HG03159 (cell line): ENCODE data around the gene CACNA2D1.

Source experiments
- ATAC-seq: cut with Tn5 transposase; IDR thresholded peaks from one replicate; pipeline ENCODE4 v1.9.1; 2021; ENCODE audit warnings: mild to moderate bottlenecking, moderate library complexity; ENCODE audit not compliant: unreplicated experiment

CACNA2D1 gene

DNA sequence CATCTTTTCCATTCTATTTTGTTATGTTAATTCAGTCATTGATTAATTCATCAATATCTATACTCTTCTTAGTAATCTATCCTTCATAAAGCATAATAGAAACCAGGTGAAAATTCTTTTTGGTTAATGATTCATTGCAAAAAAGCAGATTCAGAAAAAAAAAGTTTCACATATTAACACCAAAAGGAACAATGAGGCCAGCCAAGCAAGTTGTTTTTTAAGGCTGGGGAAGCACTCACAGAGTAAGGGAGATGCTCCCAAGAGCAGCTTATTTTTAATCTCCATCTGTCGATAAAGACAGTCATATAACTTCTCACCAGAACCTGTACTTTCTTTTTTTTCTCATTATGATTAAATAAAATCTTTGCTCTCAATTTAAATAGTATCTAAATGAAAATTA is 95.8 kb downstream of the CACNA2D1 start:
- no peak for ATAC-seq

DNA sequence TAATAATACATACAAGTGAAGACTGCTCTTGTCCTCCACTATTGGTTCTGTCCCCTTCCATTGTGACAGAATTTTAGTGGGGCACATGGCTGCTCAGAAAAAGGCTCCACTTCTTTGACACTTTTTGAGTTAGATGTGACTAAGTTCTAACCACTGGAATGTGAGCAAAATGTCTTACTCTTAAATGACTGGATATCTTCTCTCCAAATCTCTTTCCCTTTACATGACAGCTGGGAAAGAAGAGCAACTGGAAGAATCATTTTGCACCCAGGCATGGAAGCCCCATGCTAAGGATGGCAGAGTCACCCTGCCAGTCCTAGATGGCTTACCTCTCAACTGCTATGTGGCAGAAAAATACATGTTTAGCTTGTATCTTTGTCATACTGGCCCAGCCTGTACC is 97.7 kb downstream of the CACNA2D1 start:
- ATAC-seq, result no peak

DNA sequence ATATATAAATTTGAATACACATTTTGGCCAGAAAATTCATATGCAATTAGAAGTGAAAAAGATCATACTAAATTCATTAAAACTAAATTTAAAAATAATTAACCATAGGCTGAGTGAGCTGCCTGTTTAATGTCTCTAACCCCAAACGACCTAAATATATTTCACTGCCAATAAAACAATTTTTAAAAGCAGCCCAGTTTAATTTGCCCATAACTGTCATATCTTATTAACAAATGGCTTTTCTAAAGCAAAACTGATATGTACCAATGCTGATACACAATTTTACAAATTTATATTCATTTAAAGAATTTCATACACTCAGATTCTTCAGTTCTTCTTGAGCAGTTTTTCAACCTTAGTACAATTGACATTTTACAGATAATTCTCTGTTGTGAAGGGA is 99.9 kb downstream of the CACNA2D1 start:
- no peak for ATAC-seq

DNA sequence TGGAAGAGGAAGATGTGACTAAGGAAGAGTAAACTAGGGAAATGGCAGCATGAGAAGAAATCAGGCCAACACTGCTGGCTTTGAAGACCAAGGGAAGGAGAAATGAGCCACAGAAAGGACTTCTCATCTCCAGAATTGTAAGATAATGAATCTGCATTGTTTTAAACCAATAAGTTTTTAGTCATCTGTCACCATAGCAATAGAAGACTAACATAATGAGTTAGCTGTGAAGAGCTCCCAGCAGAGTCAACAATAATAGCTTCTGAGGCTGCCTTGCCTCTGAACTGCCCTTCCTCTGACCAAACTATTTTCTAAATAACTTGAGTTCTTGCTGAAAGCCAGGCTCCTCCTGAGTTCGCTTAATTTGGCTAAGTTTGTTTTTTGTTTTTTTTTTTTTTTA is 103.6 kb downstream of the CACNA2D1 start:
- no peak for ATAC-seq

DNA sequence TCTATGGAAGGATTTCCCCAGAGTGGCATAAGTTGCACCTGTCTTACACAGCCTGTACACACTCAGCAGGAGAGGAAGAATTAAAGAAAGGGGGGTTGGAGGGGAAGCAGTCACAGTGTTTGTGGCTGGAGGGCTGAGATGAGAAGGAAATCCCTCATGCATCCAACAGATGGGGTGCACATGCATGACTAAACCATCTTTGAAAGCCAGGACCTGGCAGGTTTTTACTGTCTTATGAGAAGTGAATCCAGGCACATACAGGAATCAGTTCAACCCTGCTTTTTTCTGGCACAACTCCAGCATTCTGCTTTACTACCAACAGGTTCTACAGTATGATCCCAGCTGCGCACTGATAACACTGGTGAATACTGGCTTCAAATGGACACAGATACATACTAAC is 107.7 kb downstream of the CACNA2D1 start:
- ATAC-seq, result no peak

DNA sequence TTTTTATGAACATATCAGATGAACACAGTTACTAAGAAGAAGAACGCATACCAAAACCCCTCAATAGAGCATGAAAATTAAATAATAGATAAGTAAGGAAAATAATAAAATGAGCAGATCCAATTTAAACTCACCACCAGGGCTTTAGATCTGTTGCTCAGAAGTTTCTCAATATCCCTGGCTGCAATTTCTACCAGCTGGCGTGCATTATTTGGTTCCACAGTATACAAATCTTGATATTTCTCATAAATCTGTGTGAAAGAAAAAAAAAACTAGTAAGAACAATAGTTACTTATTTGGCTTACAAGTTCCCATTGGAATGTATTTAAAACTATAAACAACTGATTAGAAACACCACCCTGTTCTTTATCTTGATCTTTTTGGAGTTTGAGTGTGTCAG is 108.6 kb downstream of the CACNA2D1 start:
- ATAC-seq, result no peak

DNA sequence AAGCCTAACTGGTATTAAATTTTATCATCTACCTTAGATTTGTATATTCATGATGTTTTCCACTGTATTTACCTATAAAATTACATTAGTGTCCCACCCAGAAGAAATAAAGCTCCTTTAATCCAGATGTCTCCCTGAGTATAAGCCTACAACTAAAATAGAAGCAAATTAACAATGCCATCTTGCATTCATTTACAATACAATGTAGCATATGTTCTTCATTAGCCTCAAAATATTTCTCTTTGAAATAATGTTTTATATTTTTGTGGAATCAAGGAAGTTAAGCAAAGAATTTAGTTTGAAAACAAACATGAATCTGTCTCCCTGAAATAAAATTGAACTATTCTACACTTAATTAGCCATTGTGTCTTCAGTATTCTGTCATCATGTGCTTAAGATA is 112.3 kb downstream of the CACNA2D1 start:
- ATAC-seq, result no peak

DNA sequence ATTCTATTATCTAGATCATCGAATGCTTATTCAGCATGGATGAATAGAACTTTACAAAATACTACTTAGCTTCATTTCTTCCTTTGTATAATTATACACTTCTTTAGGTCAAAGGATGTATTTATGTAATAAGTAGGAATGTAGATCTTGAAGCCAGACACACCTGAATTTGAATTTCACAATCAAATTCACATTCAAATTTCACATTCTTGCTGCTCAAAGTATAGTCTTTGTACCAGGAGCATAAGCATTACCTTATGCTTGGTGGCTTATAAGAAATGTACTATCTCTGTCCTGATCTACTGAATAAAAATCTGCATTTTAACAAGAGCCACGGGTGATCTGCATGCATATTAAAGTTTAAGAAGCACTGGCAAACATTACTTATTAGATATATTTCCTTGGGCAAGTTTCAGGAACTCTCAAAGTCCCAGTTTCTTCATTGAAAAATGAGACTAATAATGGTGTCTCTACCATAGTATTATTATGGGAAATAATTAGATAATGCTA is 112.8 kb downstream of the CACNA2D1 start:
- ATAC-seq, result no peak

DNA sequence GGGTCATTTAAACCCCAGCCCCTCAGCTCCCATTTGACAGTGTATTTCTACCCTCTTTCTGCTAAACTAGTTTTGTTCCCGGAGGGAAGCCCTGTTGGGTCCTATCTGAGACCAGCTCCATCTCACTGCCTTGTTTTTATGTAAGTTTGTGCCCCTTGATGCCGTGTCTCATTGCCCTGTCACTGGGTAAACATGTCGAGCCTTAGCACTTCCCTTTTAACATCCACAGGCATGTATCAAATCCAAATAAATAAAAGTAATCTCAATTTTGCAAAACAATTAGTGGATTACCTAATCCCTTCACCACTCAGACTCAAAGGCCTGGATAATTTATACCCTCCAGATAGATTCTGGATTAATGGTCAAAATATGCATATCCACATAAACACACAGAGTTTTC is 115.7 kb downstream of the CACNA2D1 start:
- no peak for ATAC-seq

DNA sequence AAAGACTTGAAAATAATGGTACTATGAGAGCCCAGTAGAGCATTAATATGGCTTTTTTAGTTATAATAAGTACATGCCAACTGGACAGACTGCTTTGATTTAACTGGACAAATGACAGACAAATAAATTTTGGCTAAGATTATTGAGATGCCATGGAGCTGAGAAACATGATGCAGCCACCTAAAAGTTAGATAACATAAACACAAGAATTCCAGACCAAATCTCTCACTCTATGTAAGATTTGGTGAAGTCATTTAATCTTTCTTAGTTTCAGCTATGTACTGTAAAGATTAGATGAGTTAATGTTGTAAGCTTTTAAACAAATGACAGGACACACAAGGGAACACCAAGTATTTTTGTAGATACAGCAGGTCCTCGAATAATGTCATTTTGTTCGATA is 118.2 kb downstream of the CACNA2D1 start:
- ATAC-seq, result no peak

DNA sequence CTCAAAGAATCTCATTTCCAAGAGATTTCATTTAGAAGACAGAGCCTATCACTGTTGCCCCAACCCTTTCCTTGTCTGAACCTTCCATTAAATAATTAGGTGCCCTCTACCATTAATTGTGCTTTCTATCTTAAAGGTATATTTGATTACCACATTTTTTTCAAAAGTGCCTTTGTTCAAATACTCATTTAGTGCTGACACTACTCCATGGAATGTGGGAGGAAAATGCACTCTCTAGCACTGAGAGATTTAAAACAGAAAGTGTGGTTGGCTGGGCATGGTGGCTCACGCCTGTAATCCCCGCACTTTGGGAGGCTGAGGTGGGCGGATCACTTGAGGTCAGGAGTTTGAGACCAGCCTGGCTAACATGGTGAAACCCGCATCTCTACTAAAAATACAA is 119.8 kb downstream of the CACNA2D1 start:
- ATAC-seq, result no peak

DNA sequence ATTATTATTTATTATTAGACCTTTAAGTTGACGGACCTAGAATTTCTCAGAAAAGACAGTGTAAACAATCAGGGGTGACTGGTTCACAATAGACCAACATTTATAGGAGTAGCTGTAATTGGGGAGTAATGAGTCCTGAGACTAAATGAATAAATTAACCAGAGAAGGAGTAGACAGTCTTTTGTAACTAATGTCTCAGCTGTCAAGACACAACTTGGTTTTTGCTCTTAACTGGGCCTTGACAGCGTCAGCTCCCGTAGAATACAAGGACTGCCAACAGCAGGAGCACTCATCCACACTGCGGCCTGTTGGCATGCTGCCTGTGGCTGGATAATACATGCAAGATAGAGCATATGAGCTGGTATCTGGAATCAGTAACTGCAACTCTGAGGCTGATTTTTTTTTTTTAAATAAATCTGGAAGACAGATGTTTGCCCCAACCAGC is 123.9 kb downstream of the CACNA2D1 start:
- ATAC-seq, result no peak

DNA sequence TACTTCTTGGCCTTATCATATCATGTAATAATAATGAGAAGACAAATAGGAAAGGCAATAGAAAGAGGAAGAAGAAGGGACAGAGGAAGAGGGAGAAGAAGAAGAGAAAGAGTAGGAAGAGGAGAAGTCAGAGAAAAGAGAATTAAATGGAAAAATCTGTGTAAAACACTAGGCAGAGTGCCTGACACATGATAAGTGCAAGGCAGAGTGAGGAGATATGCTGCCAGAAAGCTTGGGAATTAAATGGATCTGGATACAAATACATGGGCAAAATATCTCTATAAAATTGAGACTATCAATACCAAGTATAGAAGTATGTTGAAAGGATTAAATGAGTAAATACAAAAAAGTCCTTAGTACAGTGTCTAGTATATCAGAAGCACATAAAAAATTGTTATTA is 124.8 kb downstream of the CACNA2D1 start:
- ATAC-seq, result no peak

DNA sequence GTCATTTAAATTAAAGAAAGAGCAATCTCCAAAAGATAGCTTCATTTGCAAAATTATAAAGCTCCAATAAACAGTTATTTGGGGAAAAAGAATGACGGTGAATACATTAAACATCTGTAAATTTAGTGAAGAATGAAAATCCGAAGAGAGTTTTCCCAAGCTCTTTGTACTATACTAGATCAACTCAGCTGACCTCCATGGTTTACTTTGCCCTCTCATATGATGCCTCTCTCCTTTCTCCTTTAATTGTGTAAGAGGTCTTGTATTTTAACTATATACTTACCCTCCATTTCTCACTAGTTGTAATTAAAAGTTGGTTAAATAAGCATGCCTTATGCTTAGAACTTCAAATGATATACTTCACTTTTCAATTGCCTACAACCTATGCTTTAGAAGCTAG is 125.8 kb downstream of the CACNA2D1 start:
- ATAC-seq, result no peak

DNA sequence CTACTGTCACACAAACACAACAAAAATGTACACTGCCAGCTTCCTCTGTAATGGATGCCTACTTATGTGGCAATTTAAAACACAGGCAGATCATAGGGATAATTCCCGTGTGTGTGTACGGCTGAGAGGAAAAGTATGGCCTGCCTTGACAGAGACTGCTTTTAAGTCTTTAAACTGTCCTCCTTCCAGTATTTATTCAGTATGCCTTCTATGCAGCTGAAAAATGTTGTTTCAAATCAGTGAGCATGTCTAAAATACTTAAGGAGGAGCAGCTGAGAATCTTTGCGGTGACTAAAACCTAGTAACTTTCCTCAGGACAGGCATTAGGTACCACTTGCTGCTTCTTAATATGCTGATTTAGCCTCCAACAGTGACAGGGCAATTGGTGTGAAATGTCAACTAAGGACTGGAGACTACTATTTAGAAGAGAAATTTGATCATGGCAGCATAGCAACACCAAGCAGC is 126.3 kb downstream of the CACNA2D1 start:
- ATAC-seq, result no peak

DNA sequence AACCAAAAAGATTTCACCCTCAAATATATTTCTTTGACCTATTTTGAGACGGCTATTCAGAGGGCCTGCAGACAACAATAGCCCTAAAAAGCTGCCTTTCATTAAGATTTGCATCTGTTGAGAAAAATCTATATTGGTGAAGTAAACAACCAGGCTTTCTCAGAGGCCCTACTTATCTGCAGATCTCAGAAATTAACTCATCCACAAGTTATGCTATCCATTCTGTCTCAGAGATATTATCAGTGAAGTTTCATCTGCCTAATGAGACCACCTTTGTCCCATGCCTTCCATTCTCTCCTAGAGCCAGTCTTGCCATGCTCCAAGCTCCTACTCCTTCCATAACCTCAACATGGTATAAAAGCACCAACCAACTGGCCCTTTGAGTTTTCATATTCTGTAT is 130.3 kb downstream of the CACNA2D1 start:
- ATAC-seq, result no peak

DNA sequence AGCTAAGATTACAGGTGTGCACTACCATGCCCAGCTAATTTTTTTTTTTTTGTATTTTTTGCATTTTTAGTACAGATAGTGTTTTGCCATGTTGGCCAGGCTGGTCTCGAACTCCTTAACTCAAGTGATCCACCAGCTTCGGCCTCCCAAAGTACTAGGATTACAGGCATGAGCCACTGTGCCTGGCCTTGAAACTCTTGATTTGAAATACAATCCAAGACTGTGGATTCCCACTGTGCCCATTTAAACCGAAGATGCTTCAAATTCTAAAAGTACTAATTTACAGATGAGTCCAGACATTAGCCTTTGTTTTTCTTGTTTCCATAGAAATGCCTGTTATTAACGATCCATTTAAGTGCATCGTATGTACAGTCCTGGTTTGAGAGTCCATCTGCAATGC is 130.9 kb downstream of the CACNA2D1 start:
- ATAC-seq, result no peak

DNA sequence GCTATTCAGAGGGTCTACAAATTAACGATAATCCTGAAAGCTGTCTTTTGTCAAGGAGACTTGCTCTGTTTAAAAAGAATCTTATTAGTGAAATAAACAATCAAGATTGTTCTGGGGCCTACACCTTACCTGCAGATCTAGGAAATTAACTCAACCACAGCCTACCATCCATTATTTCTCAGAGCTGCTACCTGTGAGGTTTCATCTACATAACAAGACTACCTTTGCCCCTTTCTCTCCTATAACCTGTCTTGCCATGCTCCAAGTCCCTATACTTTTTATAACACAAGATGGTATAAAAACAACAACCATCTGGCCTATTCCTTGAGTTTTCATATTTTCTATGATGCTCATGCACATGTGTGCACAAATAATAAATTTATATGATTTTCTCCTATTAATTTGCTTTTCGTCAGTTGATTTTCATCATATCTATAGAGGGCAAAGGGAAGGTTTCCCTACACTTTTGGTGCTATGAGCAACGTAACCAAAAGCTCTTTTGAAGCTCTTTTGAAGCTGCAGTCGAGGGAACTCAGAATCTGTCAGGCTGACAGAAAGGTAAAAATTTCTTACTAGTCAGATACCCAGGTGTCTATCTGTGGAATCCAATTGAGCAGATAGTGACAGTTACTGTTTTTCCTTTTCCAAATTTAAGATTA is 138.1 kb downstream of the CACNA2D1 start:
- ATAC-seq, result no peak

DNA sequence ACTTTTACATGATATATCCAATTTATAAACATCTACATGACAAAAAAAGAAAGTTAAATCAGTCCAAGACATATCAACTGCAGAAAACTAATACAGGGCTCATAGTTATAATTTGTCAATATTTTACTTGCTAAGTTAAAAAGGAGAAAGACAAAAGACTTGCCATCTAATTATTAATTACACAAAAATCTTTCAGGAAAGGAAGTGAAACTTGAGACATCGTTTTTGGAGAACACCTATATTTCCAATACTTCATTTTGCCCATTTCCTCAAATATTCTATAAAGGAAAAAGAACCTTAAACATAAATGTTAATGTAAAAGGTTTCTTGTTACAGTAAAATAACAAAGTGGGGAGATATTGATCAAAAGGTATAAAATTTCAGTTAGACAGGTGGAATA is 148.7 kb downstream of the CACNA2D1 start:
- ATAC-seq, result no peak

DNA sequence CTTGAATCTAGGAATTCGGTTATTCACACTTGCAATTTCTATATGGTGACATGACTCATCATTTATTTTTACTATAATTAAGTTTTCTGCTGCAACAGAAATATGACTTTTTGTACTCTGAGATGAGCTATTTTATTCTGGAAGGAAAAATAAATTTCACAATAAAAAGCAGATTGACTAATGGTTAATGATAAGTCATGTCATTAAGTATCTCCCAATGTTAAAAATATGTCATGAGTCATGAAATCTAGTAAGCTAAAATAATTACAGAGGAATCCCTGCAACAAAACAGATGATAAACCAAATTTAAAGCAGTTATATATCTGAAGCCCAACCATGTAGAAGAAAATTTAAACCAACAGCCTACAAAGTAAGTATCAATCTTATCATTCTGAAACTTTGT is 149.2 kb downstream of the CACNA2D1 start:
- no peak for ATAC-seq

DNA sequence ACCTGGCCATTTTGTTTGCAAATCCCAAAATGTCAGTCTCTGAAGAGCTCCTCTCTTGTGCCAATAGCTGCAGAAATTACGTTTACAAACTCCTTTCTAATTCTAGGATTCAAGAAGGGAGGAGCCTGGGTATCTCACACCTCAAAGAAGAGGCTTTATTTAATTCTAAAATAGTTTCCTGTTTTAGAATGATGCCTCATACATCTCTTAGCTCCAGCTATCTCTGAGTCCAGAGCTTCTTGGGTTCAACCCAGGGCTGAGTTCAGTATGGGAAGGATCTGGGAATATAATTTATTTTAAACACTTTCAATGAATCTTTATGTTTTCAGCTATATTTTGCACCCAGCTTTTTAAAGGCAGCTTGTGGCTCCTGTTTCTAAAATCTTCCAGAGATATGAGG is 150.1 kb downstream of the CACNA2D1 start:
- ATAC-seq, result no peak

DNA sequence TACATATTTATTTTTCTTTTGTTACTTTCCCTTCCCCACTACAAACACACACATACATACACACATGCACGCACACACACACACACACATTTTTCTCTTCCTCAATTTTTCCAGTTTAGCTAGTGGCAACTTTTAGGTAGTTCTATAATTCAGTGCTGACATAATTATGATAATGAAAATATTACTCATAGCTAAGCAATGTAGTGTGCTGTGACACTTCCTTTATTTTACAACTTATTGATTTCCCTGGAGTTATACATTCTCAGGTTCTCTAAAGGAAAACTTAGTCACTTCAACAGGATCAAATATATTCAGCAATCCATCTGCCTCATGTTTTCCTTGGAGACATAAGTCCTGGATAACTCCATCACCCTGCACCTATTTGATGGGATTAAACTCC is 151.6 kb downstream of the CACNA2D1 start:
- no peak for ATAC-seq

DNA sequence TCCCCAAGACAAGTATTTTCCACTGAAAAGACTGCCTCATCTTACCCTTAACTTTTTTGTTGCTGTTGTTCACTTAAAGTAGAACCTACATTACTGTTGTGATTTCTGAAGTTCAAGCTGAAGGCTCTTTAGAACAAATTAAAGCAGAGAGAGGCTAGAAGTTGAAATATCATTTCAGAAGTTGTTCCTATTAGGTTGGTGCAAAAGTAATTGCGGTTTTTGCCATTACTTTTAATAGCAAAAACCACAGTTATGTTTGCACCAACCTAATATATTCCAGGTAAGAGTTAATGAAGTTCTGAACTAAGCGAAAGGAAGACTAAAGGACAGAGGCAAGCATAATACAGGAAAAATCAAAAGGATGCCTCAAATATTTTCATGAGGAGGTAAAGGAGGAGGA is 153.7 kb downstream of the CACNA2D1 start:
- ATAC-seq, result no peak
